Progenitor cell of endocrine pancreas (in vitro differentiated cells): Measurements from ENCODE around the gene FNDC4. TPM values are rescaled to one million over a fixed set of nuclear protein-coding genes. Genes with fewer than 3 reads are reported as not detected.

Experiments used
- DNase-seq: peaks from one replicate; pipeline ENCODE4 v3.0.0; 2021; ENCODE audit warnings: low spot score; ENCODE audit not compliant: unreplicated experiment
- H3K27ac Mint-ChIP-seq: 2 replicates; pipeline ENCODE4 v1.8.0; 2021; ENCODE audit warnings: mild to moderate bottlenecking, moderate library complexity, mixed read lengths
- H3K27me3 Mint-ChIP-seq: 2 replicates; pipeline ENCODE4 v1.8.0; 2021; ENCODE audit warnings: mixed read lengths
- H3K36me3 Mint-ChIP-seq: 2 replicates; pipeline ENCODE4 v1.8.0; 2022; ENCODE audit warnings: mixed read lengths; ENCODE audit not compliant: insufficient read depth
- H3K4me1 Mint-ChIP-seq: 2 replicates; pipeline ENCODE4 v1.8.0; 2021; ENCODE audit warnings: low read depth, mixed read lengths
- H3K4me3 Mint-ChIP-seq: 2 replicates; pipeline ENCODE4 v1.8.0; 2021; ENCODE audit warnings: low read depth, mild to moderate bottlenecking, moderate library complexity, mixed read lengths
- H3K9me3 Mint-ChIP-seq: 2 replicates; pipeline ENCODE4 v1.8.0; 2021; ENCODE audit warnings: low read depth, mixed read lengths
- total RNA-seq: library from RNA; stranded (reverse); gene quantifications from 2 replicates; pipeline ENCODE4 v1.2.1, GENCODE V29; 2021
- TF ChIP-seq, protein P1 (sequence below): fragments of 200-600 bp; sonication (generic); IDR thresholded peaks from one replicate; pipeline ENCODE4 v1.5.0; 2021; ENCODE audit warnings: antibody characterized with exemption, mild to moderate bottlenecking; ENCODE audit not compliant: unreplicated experiment

FNDC4 gene
- total RNA-seq, 1 donor from 2014 or later: 10.2 TPM

DNA sequence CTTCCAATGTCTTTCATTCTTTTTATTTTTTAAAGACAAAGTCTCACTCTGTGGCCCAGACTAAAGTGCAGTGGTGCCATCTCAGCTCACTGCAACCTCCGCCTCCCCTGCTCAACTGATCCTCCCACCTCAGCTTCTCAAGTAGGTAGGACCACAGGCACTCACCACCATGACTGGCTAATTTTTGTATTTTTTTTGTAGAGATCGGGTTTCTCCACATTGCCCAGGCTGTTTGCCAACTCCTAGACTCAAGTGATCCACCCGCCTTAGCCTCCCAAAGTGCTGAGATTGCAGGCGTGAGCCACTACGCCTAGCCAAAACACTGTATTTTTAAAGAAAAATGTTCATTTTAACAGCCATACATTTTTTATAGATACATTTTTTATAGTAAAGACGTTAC lies 14.3 kb upstream of the FNDC4 start:
- Mint-ChIP-seq H3K36me3 (no peaks in the 10 kb centered on the region), H3K4me1 (no peaks in the 10 kb centered on the region), H3K4me3 (no peak overlapping the region), H3K27ac (no peak overlapping the region), H3K27me3 (no peaks in the 10 kb centered on the region), H3K9me3 (no peaks in the 10 kb centered on the region)
- DNase-seq: no peak
- TF ChIP-seq, protein P1, sequence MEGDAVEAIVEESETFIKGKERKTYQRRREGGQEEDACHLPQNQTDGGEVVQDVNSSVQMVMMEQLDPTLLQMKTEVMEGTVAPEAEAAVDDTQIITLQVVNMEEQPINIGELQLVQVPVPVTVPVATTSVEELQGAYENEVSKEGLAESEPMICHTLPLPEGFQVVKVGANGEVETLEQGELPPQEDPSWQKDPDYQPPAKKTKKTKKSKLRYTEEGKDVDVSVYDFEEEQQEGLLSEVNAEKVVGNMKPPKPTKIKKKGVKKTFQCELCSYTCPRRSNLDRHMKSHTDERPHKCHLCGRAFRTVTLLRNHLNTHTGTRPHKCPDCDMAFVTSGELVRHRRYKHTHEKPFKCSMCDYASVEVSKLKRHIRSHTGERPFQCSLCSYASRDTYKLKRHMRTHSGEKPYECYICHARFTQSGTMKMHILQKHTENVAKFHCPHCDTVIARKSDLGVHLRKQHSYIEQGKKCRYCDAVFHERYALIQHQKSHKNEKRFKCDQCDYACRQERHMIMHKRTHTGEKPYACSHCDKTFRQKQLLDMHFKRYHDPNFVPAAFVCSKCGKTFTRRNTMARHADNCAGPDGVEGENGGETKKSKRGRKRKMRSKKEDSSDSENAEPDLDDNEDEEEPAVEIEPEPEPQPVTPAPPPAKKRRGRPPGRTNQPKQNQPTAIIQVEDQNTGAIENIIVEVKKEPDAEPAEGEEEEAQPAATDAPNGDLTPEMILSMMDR: no peak

DNA sequence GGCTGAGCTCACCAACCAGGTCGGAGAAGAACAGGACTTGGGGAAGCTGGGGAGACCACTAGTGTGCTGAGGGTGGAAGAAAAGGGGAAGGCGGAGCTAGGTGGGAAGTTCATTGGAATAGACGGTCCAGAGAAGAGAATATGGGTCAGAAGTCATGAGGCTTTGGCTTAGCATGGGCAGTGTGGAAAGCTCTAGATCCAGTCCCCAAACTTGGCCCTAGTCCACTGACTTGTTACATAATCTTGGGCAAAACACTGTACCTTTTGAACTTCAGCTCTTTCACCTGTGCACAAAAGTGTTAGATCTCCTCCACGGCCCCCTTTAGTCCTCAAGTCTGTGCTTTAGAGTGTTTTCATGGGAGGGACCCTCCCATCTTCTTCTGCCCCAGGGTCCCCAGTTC lies 12.3 kb upstream of the FNDC4 start:
- Mint-ChIP-seq H3K4me3 (no peak overlapping the region), H3K27ac (no peak overlapping the region), H3K9me3 (no peaks in the 10 kb centered on the region), H3K27me3 (peaks cover 3% of the 10 kb centered on the region), H3K36me3 (no peaks in the 10 kb centered on the region), H3K4me1 (no peaks in the 10 kb centered on the region)
- DNase-seq: no peak
- TF ChIP-seq, protein P1: no peak

DNA sequence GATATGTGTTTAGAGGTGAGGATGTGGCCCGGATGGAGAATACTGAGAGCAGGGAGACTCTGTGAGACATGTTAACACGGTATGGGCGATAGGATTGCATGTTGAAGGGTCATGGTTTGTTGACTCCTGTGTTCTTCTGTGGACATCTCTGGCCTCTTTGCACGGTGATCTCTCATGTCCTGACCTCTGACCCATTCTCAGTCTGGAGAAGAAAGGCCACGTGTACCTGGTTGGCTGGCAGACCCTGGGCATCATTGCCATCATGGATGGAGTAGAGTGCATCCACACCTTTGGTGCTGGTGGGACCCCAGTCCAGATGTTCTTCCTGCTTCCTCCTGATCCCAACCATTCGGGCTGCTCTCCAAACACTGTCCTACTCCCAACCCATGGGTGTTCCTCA lies 11.6 kb upstream of the FNDC4 start:
- Mint-ChIP-seq H3K36me3 (no peaks in the 10 kb centered on the region), H3K9me3 (no peaks in the 10 kb centered on the region), H3K4me1 (no peaks in the 10 kb centered on the region), H3K27ac (no peak overlapping the region), H3K4me3 (no peak overlapping the region), H3K27me3 (peaks cover 3% of the 10 kb centered on the region)
- DNase-seq: no peak
- TF ChIP-seq, protein P1: no peak

DNA sequence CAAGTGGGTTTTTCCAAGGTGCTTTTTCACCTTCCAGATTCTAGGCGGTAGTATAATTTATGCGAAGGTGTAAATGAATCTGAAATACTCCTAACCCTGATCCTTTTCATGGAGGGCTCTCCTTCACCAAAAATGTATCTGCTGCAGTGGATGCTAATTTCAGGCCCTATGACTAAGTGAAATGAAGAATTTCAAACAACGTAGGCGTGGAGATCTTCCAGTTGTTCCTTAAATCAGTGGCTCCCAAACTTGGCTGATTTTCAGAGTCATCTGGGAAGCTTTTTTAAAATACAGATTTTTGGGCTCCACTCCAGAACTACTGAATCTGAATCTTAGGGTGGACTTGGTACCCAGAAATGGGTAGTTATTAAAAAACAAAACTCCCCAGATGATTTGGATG lies 7.1 kb upstream of the FNDC4 start:
- no peak for DNase-seq
- Mint-ChIP-seq H3K4me1 (peaks cover 4% of the 10 kb centered on the region), H3K27ac (no peak overlapping the region), H3K9me3 (no peaks in the 10 kb centered on the region), H3K36me3 (no peaks in the 10 kb centered on the region), H3K4me3 (no peak overlapping the region), H3K27me3 (peaks cover 8% of the 10 kb centered on the region)
- TF ChIP-seq, protein P1: no peak

DNA sequence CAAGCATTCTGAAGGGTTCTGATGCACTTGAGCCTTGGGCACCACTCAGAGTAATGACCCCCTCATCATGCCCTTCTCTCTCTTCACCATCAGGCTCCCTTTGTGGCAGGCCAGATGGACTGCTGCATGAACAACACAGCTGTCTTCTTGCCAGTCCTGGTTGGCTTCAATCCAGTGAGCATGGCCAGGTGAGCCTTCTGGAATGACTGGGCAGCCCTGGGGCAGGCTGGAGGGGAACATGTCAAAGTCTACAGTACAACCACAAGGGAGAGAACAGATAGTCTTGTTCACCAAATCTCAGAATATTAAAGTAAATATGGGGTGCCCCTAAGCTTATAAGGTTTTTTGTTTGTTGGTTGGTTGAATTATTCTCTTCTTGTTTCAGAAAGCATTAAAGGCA lies 6.0 kb upstream of the FNDC4 start:
- H3K36me3 Mint-ChIP-seq: no peaks in the 10 kb centered on the region
- H3K27ac Mint-ChIP-seq: no peak overlapping the region
- peaks cover 14% of the 10 kb centered on the region for H3K4me1 Mint-ChIP-seq
- peaks cover 11% of the 10 kb centered on the region for H3K27me3 Mint-ChIP-seq
- H3K9me3 Mint-ChIP-seq: no peaks in the 10 kb centered on the region
- no peak for DNase-seq
- no peak overlapping the region for H3K4me3 Mint-ChIP-seq
- TF ChIP-seq, protein P1: no peak
